GM19099 (cell line): ENCODE results near the gene MANBA.

Source experiments
- POLR2A ChIP-seq: IDR thresholded peaks from 3 replicates; pipeline ENCODE4 v1.6.1; 2011; ENCODE audit warnings: low read depth; ENCODE audit not compliant: insufficient read length; ENCODE audit errors: extremely low read depth

Gene MANBA

GRCh38 chr4:102625232-102625930 lies 135.4 kb downstream of the MANBA start:
- TF ChIP-seq POLR2A: no peak

- TF ChIP-seq POLR2A: no peak
Observed at GRCh38 chr4:102624505-102624904, 136.3 kb downstream of the MANBA start.

GRCh38 chr4:102623622-102624021 lies 137.1 kb downstream of the MANBA start:
- TF ChIP-seq POLR2A: no peak

GRCh38 chr4:102620697-102621497 lies 139.9 kb downstream of the MANBA start:
- TF ChIP-seq POLR2A: no peak

- no peak for TF ChIP-seq POLR2A
Observed at GRCh38 chr4:102616636-102617035, 144.1 kb downstream of the MANBA start.

- no peak for TF ChIP-seq POLR2A
Observed at GRCh38 chr4:102614801-102615200, 146.0 kb downstream of the MANBA start.

GRCh38 chr4:102612824-102613366 lies 147.9 kb downstream of the MANBA start:
- no peak for TF ChIP-seq POLR2A

GRCh38 chr4:102612210-102612609 lies 148.6 kb downstream of the MANBA start:
- no peak for TF ChIP-seq POLR2A

GRCh38 chr4:102610476-102610875 lies 150.3 kb downstream of the MANBA start:
- no peak for TF ChIP-seq POLR2A

- TF ChIP-seq POLR2A: no peak
Observed at GRCh38 chr4:102610007-102610406, 150.8 kb downstream of the MANBA start.

GRCh38 chr4:102608190-102608589 lies 152.6 kb downstream of the MANBA start:
- TF ChIP-seq POLR2A: no peak

- no peak for TF ChIP-seq POLR2A
Observed at GRCh38 chr4:102606846-102607450, 153.8 kb downstream of the MANBA start.

GRCh38 chr4:102606261-102606660 lies 154.5 kb downstream of the MANBA start:
- TF ChIP-seq POLR2A: no peak

GRCh38 chr4:102604222-102604940 lies 156.4 kb downstream of the MANBA start:
- TF ChIP-seq POLR2A: no peak
